GM23338 (cell line): Measurements from ENCODE around the gene IL36B. TPM values are rescaled to one million over a fixed set of nuclear protein-coding genes. Genes with fewer than 3 reads are reported as not detected.

ENCODE experiments used
- ATAC-seq: fragments of 200-7000 bp; cut with Tn5 transposase; 3 replicates; pipeline ENCODE4 v1.9.1; 2020
- DNase-seq: peaks from one replicate; pipeline ENCODE4 v3.0.0-alpha.2; 2015; ENCODE audit warnings: low spot score
- H2AFZ ChIP-seq: fragments of 200-600 bp; sonication (generic); 2 replicates; pipeline ENCODE4 v1.8.0; 2016; ENCODE audit warnings: antibody characterized with exemption, mild to moderate bottlenecking, moderate library complexity
- H3F3A ChIP-seq: fragments of 200-600 bp; sonication (generic); replicated peaks from 2 replicates; pipeline ENCODE4 v1.8.0; 2017; ENCODE audit warnings: antibody characterized with exemption, mixed run types, low read depth
- H3K27ac ChIP-seq: fragments of 200-600 bp; sonication (generic); 2 replicates; pipeline ENCODE4 v1.6.1; 2016; ENCODE audit warnings: low read depth
- H3K27me3 ChIP-seq: fragments of 200-600 bp; sonication (generic); 2 replicates; pipeline ENCODE4 v1.8.0; 2016; ENCODE audit warnings: mild to moderate bottlenecking, mixed run types, moderate library complexity; ENCODE audit not compliant: insufficient read depth
- H3K36me3 ChIP-seq: fragments of 200-600 bp; sonication (generic); 2 replicates; pipeline ENCODE4 v1.8.0; 2016; ENCODE audit warnings: mild to moderate bottlenecking; ENCODE audit not compliant: insufficient read depth
- H3K4me1 ChIP-seq: fragments of 200-600 bp; sonication (generic); 2 replicates; pipeline ENCODE4 v1.8.0; 2016; ENCODE audit warnings: mild to moderate bottlenecking, moderate library complexity; ENCODE audit not compliant: insufficient read depth
- H3K4me2 ChIP-seq: fragments of 200-600 bp; sonication (generic); 2 replicates; pipeline ENCODE4 v1.7.1; 2017; ENCODE audit warnings: mixed run types
- H3K4me3 ChIP-seq: fragments of 200-600 bp; sonication (generic); 2 replicates; pipeline ENCODE4 v1.6.1; 2016; ENCODE audit warnings: mixed run types
- H3K79me2 ChIP-seq: fragments of 200-600 bp; sonication (generic); replicated peaks from 2 replicates; pipeline ENCODE4 v1.8.0; 2017; ENCODE audit warnings: mild to moderate bottlenecking; ENCODE audit not compliant: insufficient read depth
- H3K9me2 ChIP-seq: fragments of 200-600 bp; sonication (generic); 2 replicates; pipeline ENCODE4 v1.8.0; 2017; ENCODE audit not compliant: insufficient read depth
- H4K20me1 ChIP-seq: fragments of 200-600 bp; sonication (generic); replicated peaks from 2 replicates; pipeline ENCODE4 v1.8.0; 2017; ENCODE audit warnings: mild to moderate bottlenecking; ENCODE audit not compliant: insufficient read depth
- H3K27ac Mint-ChIP-seq: 2 replicates; pipeline ENCODE4 v1.8.0; 2020; ENCODE audit warnings: inconsistent platforms, mild to moderate bottlenecking, moderate library complexity, mixed read lengths
- H3K27me3 Mint-ChIP-seq: 3 replicates; pipeline ENCODE4 v1.8.0; 2022; ENCODE audit warnings: low read depth, mild to moderate bottlenecking, moderate library complexity, mixed read lengths, inconsistent platforms; ENCODE audit not compliant: insufficient read depth, poor library complexity
- H3K36me3 Mint-ChIP-seq: 3 replicates; pipeline ENCODE4 v1.8.0; 2021; ENCODE audit warnings: low read depth, mild to moderate bottlenecking, inconsistent platforms, moderate library complexity, mixed read lengths
- H3K4me1 Mint-ChIP-seq: 3 replicates; pipeline ENCODE4 v1.8.0; 2020; ENCODE audit warnings: mild to moderate bottlenecking, inconsistent platforms, mixed read lengths
- H3K4me3 Mint-ChIP-seq: 3 replicates; pipeline ENCODE4 v1.8.0; 2021; ENCODE audit warnings: moderate library complexity, mild to moderate bottlenecking, inconsistent platforms, mixed read lengths
- H3K9me3 Mint-ChIP-seq: 3 replicates; pipeline ENCODE4 v1.8.0; 2020; ENCODE audit warnings: moderate library complexity, mild to moderate bottlenecking, inconsistent platforms, mixed read lengths
- CREB1 ChIP-seq: fragments of 250-450 bp; sonication (Bioruptor Pico); IDR thresholded peaks from 2 replicates; pipeline ENCODE4 v1.5.0; 2020; ENCODE audit warnings: low read depth, mild to moderate bottlenecking, moderate library complexity
- ETS1 ChIP-seq: IDR thresholded peaks from 2 replicates; pipeline ENCODE4 v1.6.1; 2016; ENCODE audit warnings: antibody characterized with exemption
- EZH2 ChIP-seq: fragments of 200-600 bp; sonication (generic); IDR thresholded peaks from one replicate; pipeline ENCODE4 v1.8.0; 2017; ENCODE audit warnings: antibody characterized with exemption, mild to moderate bottlenecking, low read depth; ENCODE audit not compliant: unreplicated experiment
- EZH2phosphoT487 ChIP-seq: fragments of 200-600 bp; sonication (generic); IDR thresholded peaks from one replicate; pipeline ENCODE4 v1.8.1; 2018; ENCODE audit warnings: antibody characterized with exemption; ENCODE audit not compliant: unreplicated experiment
- JUNB ChIP-seq: IDR thresholded peaks from one replicate; pipeline ENCODE4 v1.6.1; 2016; ENCODE audit warnings: antibody characterized with exemption; ENCODE audit not compliant: unreplicated experiment
- NANOG ChIP-seq: IDR thresholded peaks from 2 replicates; pipeline ENCODE4 v1.6.1; 2016; ENCODE audit warnings: antibody characterized with exemption, borderline replicate concordance
- POLR2AphosphoS5 ChIP-seq: IDR thresholded peaks from 2 replicates; pipeline ENCODE4 v1.6.1; 2016; ENCODE audit warnings: antibody characterized with exemption, low read depth
- REST ChIP-seq: IDR thresholded peaks from one replicate; pipeline ENCODE4 v1.6.1; 2018; ENCODE audit warnings: antibody characterized with exemption; ENCODE audit not compliant: unreplicated experiment
- STAT1 ChIP-seq: IDR thresholded peaks from one replicate; pipeline ENCODE4 v1.6.1; 2016; ENCODE audit warnings: antibody characterized with exemption; ENCODE audit not compliant: unreplicated experiment
- ZNF114 ChIP-seq: fragments of 250-450 bp; sonication (Bioruptor Pico); IDR thresholded peaks from 2 replicates; pipeline ENCODE4 v1.5.0; 2020; ENCODE audit warnings: mild to moderate bottlenecking, moderate library complexity
- ZNF331 ChIP-seq: fragments of 250-450 bp; sonication (Bioruptor Pico); IDR thresholded peaks from 2 replicates; pipeline ENCODE4 v1.5.0; 2020; ENCODE audit warnings: low read depth, mild to moderate bottlenecking, moderate library complexity
- polyA plus RNA-seq: library from polyadenylated mRNA; unstranded; fragments of >200 nt; fragmentation: Nextera tagmentation; extraction: Ambion mirVana; gene quantifications from 2 replicates; pipeline ENCODE4 v1.2.1, GENCODE V29; 2016
- total RNA-seq: library from RNA; depleted of rRNA; stranded (reverse); fragments of >200 nt; shearing (Covaris generic); gene quantifications from 2 replicates; pipeline ENCODE4 v1.2.3, GENCODE V29; 2014
- TF ChIP-seq, protein P1 (sequence below): fragments of 250-450 bp; sonication (Bioruptor Pico); IDR thresholded peaks from 2 replicates; pipeline ENCODE4 v1.5.0; 2020; ENCODE audit warnings: mild to moderate bottlenecking, moderate library complexity
- TF ChIP-seq, protein P2 (sequence below), 2 experiments: fragments of 200-600 bp in 1 of 2; sonication (generic) in 1 of 2; conservative IDR thresholded peaks; 2 replicates each; pipeline versions ENCODE4 v1.5.1 to v1.6.1; 2016 to 2017; ENCODE audit warnings: antibody characterized with exemption in 2 of 2, low read depth in 2 of 2, mild to moderate bottlenecking in 2 of 2, moderate library complexity in 1 of 2

IL36B gene
- total and polyA plus RNA-seq, 2 experiments from 2014 or later, result not detected

GRCh38 chr2:113005030-113005509 lies 47.6 kb downstream of the IL36B start, which contains the start of gene IL36A:
IL36A (plus strand) TSS chr2:113005459; CDS start chr2:113005872, 413 bp downstream.
- no peak for ATAC-seq
- Histone ChIP-seq H3K27me3 (no peaks in the 10 kb centered on the region), H3K36me3 (no peaks in the 10 kb centered on the region), H3K4me2 (no peak within 1 kb of the TSS), H3K79me2 (no peaks in the 10 kb centered on the region), H3K4me1 (no peaks in the 10 kb centered on the region), H3K9me2 (no peaks in the 10 kb centered on the region), H2AFZ (no peak within 1 kb of the TSS), H3F3A (no peaks in the 10 kb centered on the region), H3K27ac (no peak within 1 kb of the TSS), H3K4me3 (no peak within 1 kb of the TSS), H4K20me1 (no peaks in the 10 kb centered on the region)
- no peak for DNase-seq
- H3K27ac Mint-ChIP-seq, result no peak within 1 kb of the TSS
- no peaks in the 10 kb centered on the region for H3K27me3 Mint-ChIP-seq
- H3K9me3 Mint-ChIP-seq, result peaks cover 19% of the 10 kb centered on the region
- H3K36me3 Mint-ChIP-seq, result peaks cover 7% of the 10 kb centered on the region; the same call in 1 of the 3 replicates
- H3K4me3 Mint-ChIP-seq, result no peak within 1 kb of the TSS
- no peaks in the 10 kb centered on the region for H3K4me1 Mint-ChIP-seq
- TF ChIP-seq EZH2, result no peak
- TF ChIP-seq, protein P1, sequence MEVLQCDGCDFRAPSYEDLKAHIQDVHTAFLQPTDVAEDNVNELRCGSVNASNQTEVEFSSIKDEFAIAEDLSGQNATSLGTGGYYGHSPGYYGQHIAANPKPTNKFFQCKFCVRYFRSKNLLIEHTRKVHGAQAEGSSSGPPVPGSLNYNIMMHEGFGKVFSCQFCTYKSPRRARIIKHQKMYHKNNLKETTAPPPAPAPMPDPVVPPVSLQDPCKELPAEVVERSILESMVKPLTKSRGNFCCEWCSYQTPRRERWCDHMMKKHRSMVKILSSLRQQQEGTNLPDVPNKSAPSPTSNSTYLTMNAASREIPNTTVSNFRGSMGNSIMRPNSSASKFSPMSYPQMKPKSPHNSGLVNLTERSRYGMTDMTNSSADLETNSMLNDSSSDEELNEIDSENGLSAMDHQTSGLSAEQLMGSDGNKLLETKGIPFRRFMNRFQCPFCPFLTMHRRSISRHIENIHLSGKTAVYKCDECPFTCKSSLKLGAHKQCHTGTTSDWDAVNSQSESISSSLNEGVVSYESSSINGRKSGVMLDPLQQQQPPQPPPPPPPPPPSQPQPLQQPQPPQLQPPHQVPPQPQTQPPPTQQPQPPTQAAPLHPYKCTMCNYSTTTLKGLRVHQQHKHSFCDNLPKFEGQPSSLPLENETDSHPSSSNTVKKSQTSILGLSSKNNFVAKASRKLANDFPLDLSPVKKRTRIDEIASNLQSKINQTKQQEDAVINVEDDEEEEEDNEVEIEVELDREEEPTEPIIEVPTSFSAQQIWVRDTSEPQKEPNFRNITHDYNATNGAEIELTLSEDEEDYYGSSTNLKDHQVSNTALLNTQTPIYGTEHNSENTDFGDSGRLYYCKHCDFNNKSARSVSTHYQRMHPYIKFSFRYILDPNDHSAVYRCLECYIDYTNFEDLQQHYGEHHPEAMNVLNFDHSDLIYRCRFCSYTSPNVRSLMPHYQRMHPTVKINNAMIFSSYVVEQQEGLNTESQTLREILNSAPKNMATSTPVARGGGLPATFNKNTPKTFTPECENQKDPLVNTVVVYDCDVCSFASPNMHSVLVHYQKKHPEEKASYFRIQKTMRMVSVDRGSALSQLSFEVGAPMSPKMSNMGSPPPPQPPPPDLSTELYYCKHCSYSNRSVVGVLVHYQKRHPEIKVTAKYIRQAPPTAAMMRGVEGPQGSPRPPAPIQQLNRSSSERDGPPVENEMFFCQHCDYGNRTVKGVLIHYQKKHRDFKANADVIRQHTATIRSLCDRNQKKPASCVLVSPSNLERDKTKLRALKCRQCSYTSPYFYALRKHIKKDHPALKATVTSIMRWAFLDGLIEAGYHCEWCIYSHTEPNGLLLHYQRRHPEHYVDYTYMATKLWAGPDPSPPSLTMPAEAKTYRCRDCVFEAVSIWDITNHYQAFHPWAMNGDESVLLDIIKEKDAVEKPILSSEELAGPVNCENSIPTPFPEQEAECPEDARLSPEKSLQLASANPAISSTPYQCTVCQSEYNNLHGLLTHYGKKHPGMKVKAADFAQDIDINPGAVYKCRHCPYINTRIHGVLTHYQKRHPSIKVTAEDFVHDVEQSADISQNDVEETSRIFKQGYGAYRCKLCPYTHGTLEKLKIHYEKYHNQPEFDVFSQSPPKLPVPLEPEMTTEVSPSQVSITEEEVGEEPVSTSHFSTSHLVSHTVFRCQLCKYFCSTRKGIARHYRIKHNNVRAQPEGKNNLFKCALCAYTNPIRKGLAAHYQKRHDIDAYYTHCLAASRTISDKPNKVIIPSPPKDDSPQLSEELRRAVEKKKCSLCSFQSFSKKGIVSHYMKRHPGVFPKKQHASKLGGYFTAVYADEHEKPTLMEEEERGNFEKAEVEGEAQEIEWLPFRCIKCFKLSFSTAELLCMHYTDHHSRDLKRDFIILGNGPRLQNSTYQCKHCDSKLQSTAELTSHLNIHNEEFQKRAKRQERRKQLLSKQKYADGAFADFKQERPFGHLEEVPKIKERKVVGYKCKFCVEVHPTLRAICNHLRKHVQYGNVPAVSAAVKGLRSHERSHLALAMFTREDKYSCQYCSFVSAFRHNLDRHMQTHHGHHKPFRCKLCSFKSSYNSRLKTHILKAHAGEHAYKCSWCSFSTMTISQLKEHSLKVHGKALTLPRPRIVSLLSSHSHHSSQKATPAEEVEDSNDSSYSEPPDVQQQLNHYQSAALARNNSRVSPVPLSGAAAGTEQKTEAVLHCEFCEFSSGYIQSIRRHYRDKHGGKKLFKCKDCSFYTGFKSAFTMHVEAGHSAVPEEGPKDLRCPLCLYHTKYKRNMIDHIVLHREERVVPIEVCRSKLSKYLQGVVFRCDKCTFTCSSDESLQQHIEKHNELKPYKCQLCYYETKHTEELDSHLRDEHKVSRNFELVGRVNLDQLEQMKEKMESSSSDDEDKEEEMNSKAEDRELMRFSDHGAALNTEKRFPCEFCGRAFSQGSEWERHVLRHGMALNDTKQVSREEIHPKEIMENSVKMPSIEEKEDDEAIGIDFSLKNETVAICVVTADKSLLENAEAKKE (CRISPR knock-in tag), result no peak
- TF ChIP-seq, protein P2, sequence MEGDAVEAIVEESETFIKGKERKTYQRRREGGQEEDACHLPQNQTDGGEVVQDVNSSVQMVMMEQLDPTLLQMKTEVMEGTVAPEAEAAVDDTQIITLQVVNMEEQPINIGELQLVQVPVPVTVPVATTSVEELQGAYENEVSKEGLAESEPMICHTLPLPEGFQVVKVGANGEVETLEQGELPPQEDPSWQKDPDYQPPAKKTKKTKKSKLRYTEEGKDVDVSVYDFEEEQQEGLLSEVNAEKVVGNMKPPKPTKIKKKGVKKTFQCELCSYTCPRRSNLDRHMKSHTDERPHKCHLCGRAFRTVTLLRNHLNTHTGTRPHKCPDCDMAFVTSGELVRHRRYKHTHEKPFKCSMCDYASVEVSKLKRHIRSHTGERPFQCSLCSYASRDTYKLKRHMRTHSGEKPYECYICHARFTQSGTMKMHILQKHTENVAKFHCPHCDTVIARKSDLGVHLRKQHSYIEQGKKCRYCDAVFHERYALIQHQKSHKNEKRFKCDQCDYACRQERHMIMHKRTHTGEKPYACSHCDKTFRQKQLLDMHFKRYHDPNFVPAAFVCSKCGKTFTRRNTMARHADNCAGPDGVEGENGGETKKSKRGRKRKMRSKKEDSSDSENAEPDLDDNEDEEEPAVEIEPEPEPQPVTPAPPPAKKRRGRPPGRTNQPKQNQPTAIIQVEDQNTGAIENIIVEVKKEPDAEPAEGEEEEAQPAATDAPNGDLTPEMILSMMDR (conservative IDR thresholded peaks at IDR 0.05; ENCODE audit: low read depth in 2 of 2), result no peak
- no peak for TF ChIP-seq ETS1
- TF ChIP-seq ZNF331, result no peak
- no peak for TF ChIP-seq CREB1
- TF ChIP-seq NANOG, result no peak
- TF ChIP-seq ZNF114 (CRISPR knock-in tag), result no peak
- no peak for TF ChIP-seq EZH2phosphoT487
- no peak for TF ChIP-seq JUNB
- TF ChIP-seq REST, result no peak
- no peak for TF ChIP-seq POLR2AphosphoS5
- TF ChIP-seq STAT1, result no peak
